Measurements from ENCODE around the gene TRABD2B. TPM values are rescaled to one million over a fixed set of nuclear protein-coding genes. Genes with fewer than 3 reads are reported as not detected.

Gene TRABD2B
- total and polyA plus RNA-seq, 2 of the 4 experiments (the other 2 are of a cell fraction) = not detected

- intact Hi-C loops (cut with micrococcal nuclease) (no loop called here), dilution Hi-C loops (cut with HindIII; ENCODE audit: low sequenced_read_pairs, unreplicated experiment) (no loop called here), in situ Hi-C loops (cut with MboI; ENCODE audit: low sequenced_read_pairs) (no loop called here)
These were observed 103.8 kb downstream of the TRABD2B start for GRCh38 chr1:47893412-47893811.

More at GRCh38 chr1:47893412-47893811, 103.8 kb downstream of the TRABD2B start:
- Histone ChIP-seq H3K9me1 (ENCODE audit: insufficient read depth, low read length) (no peaks in the 10 kb centered on the region), H3K14ac (replicated peaks; ENCODE audit: low read depth, low read length) (no peak overlapping the region), H2BK20ac (ENCODE audit: low read depth, low read length) (no peak overlapping the region), H3K4ac (ENCODE audit: low read depth, low read length) (no peak overlapping the region), H3K23ac (ENCODE audit: low read depth, low read length) (no peak overlapping the region), H3K18ac (ENCODE audit: low read depth, low read length) (no peak overlapping the region), H3K56ac (ENCODE audit: extremely low read depth, insufficient read depth, low read length) (no peak overlapping the region), H2AFZ (replicated peaks; ENCODE audit: low read length, poor library complexity) (no peak overlapping the region), H4K20me1 (ENCODE audit: insufficient read depth, low read length) (no peaks in the 10 kb centered on the region), H2BK120ac (ENCODE audit: low read depth, low read length) (no peak overlapping the region), H4K91ac (ENCODE audit: insufficient read depth, low read depth, low read length) (no peak overlapping the region), H2BK5ac (ENCODE audit: low read depth, low read length, poor library complexity, severe bottlenecking) (no peak overlapping the region), H3K9ac (ENCODE audit: low read depth, low read length) (no peak overlapping the region), H2BK15ac (ENCODE audit: low read depth, low read length) (no peak overlapping the region), H3K27ac (ENCODE audit: insufficient read depth, low read length) (no peak overlapping the region), H3K9me3 (ENCODE audit: control insufficient read depth, insufficient read depth, low read length) (no peaks in the 10 kb centered on the region), H4K5ac (ENCODE audit: low read depth, low read length) (no peak overlapping the region), H3K27me3 (ENCODE audit: control insufficient read depth, insufficient read depth, low read length) (0 out of 2 replicates have a peak, but pooled peaks cover 2% of the 10 kb centered on the region), H3K4me2 (ENCODE audit: low read depth, low read length) (no peak overlapping the region), H2AK9ac (replicated peaks; ENCODE audit: low read depth, low read length, poor library complexity) (no peak overlapping the region), H3K79me1 (ENCODE audit: low read depth in 1 of 2, low read length in 2 of 2) (no peaks in the 10 kb centered on the region), H2AK5ac (ENCODE audit: low read depth, low read length) (no peak overlapping the region), H3K4me1 (ENCODE audit: control insufficient read depth, insufficient read depth, low read length) (no peaks in the 10 kb centered on the region), H4K8ac (ENCODE audit: low read depth in 2 of 2, low read length in 2 of 2) (no peak overlapping the region), H3K36me3 (ENCODE audit: control insufficient read depth, insufficient read depth, low read length) (no peaks in the 10 kb centered on the region), H3K4me3 (ENCODE audit: insufficient read depth, low read depth, low read length) (no peak overlapping the region)
- WGBS, 2 experiments (ENCODE audit: extremely low coverage in 2 of 2, insufficient read length in 1 of 2) = no CpG with 5 or more reads among the region's 4 CpGs
- TF ChIP-seq MAZ (IDR thresholded peaks at IDR 0.05; ENCODE audit: borderline replicate concordance, low read depth, low read length) (no peak), RAD21 (IDR thresholded peaks at IDR 0.05; ENCODE audit: low read length) (no peak), SMC3 (IDR thresholded peaks at IDR 0.05; ENCODE audit: low read depth, low read length) (no peak), MAFK (IDR thresholded peaks at IDR 0.05; ENCODE audit: low read depth, low read length) (no peak), POLR2A (IDR thresholded peaks at IDR 0.05; ENCODE audit: low read depth, low read length) (no peak), CHD1 (IDR thresholded peaks at IDR 0.05; ENCODE audit: low read depth, low read length) (no peak), CEBPB (IDR thresholded peaks at IDR 0.05; ENCODE audit: low read depth, low read length) (no peak), BHLHE40 (IDR thresholded peaks at IDR 0.05; ENCODE audit: low read depth, low read length) (no peak), RFX5 (IDR thresholded peaks at IDR 0.05; ENCODE audit: low read depth, low read length) (no peak)
- BruUV-seq (replicated peaks) = no TSS peak
- ChIA-PET CTCF (no interaction called here), POLR2A (ENCODE audit: unreplicated experiment) (no interaction called here)
- DNase-seq (no peak), ATAC-seq (ENCODE audit: low read depth) (no peak)
